T-helper 2 cell treated with Interferon-gamma antibody and Interleukin-4, amounts not matched to agents 5 μg/mL and 100 μg/mL, for 36 hours (primary cell): Measurements from ENCODE around the gene METRN.

Experiments
- DNase-seq: peaks from one replicate; pipeline ENCODE4 v3.0.0; 2021; ENCODE audit warnings: low spot score
- H3K27ac Mint-ChIP-seq: one replicate; pipeline ENCODE4 v1.8.0; 2021; ENCODE audit warnings: mild to moderate bottlenecking, mixed read lengths
- H3K27me3 Mint-ChIP-seq: one replicate; pipeline ENCODE4 v1.8.0; 2021; ENCODE audit warnings: low read depth, mixed read lengths
- H3K36me3 Mint-ChIP-seq: one replicate; pipeline ENCODE4 v1.8.0; 2021; ENCODE audit warnings: low read depth, mixed read lengths
- H3K4me1 Mint-ChIP-seq: one replicate; pipeline ENCODE4 v1.8.0; 2021; ENCODE audit warnings: low read depth, mixed read lengths
- H3K4me3 Mint-ChIP-seq: one replicate; pipeline ENCODE4 v1.8.0; 2022; ENCODE audit warnings: mild to moderate bottlenecking, moderate library complexity, mixed read lengths
- H3K9me3 Mint-ChIP-seq: one replicate; pipeline ENCODE4 v1.8.0; 2021; ENCODE audit warnings: mixed read lengths

The METRN gene

GRCh38 chr16:693364-693763 lies 21.6 kb upstream of the METRN start:
- no peak for DNase-seq
- Mint-ChIP-seq H3K4me1 (peaks cover 3% of the 10 kb centered on the region), H3K9me3 (no peaks in the 10 kb centered on the region), H3K4me3 (peak overlapping the region; percentile 50), H3K27ac (no peak overlapping the region), H3K36me3 (peaks cover 3% of the 10 kb centered on the region), H3K27me3 (peaks cover 8% of the 10 kb centered on the region)

- no peak for DNase-seq
- Mint-ChIP-seq H3K9me3 (no peaks in the 10 kb centered on the region), H3K27ac (no peak overlapping the region), H3K36me3 (peaks cover 3% of the 10 kb centered on the region), H3K4me1 (peaks cover 3% of the 10 kb centered on the region), H3K27me3 (peaks cover 8% of the 10 kb centered on the region), H3K4me3 (no peak overlapping the region)
Measured at GRCh38 chr16:693766-694165, 21.2 kb upstream of the METRN start.

GRCh38 chr16:694187-694862 lies 20.6 kb upstream of the METRN start:
- Mint-ChIP-seq H3K36me3 (peaks cover 3% of the 10 kb centered on the region), H3K4me1 (peaks cover 3% of the 10 kb centered on the region), H3K27ac (no peak overlapping the region), H3K27me3 (peaks cover 8% of the 10 kb centered on the region), H3K9me3 (no peaks in the 10 kb centered on the region), H3K4me3 (peak overlapping the region; percentile 50)
- DNase-seq = no peak

GRCh38 chr16:694863-695354 lies 20.0 kb upstream of the METRN start:
- DNase-seq = no peak
- peaks cover 3% of the 10 kb centered on the region for H3K4me1 Mint-ChIP-seq
- H3K4me3 Mint-ChIP-seq = peak overlapping the region; percentile 18
- H3K36me3 Mint-ChIP-seq = peaks cover 3% of the 10 kb centered on the region
- H3K27me3 Mint-ChIP-seq = peaks cover 8% of the 10 kb centered on the region
- no peak overlapping the region for H3K27ac Mint-ChIP-seq
- H3K9me3 Mint-ChIP-seq = no peaks in the 10 kb centered on the region

- Mint-ChIP-seq H3K4me3 (peak overlapping the region; percentile 79), H3K36me3 (peaks cover 1% of the 10 kb centered on the region), H3K4me1 (peaks cover 3% of the 10 kb centered on the region), H3K9me3 (no peaks in the 10 kb centered on the region), H3K27me3 (peaks cover 8% of the 10 kb centered on the region), H3K27ac (peak overlapping the region; percentile 83)
- DNase-seq = peak; percentile 75
Measured at GRCh38 chr16:695355-696089, 19.4 kb upstream of the METRN start.

- H3K36me3 Mint-ChIP-seq = no peaks in the 10 kb centered on the region
- no peak overlapping the region for H3K4me3 Mint-ChIP-seq
- H3K27me3 Mint-ChIP-seq = peaks cover 22% of the 10 kb centered on the region
- no peaks in the 10 kb centered on the region for H3K9me3 Mint-ChIP-seq
- DNase-seq = no peak
- no peak overlapping the region for H3K27ac Mint-ChIP-seq
- peaks cover 3% of the 10 kb centered on the region for H3K4me1 Mint-ChIP-seq
Measured at GRCh38 chr16:698911-699671, 15.8 kb upstream of the METRN start.

GRCh38 chr16:700684-701584 lies 14.0 kb upstream of the METRN start:
- no peak overlapping the region for H3K4me3 Mint-ChIP-seq
- no peaks in the 10 kb centered on the region for H3K36me3 Mint-ChIP-seq
- no peak overlapping the region for H3K27ac Mint-ChIP-seq
- no peaks in the 10 kb centered on the region for H3K9me3 Mint-ChIP-seq
- H3K4me1 Mint-ChIP-seq = no peaks in the 10 kb centered on the region
- peaks cover 25% of the 10 kb centered on the region for H3K27me3 Mint-ChIP-seq
- peak; percentile 38 for DNase-seq

GRCh38 chr16:702341-702740 lies 12.6 kb upstream of the METRN start:
- no peak overlapping the region for H3K4me3 Mint-ChIP-seq
- H3K27ac Mint-ChIP-seq = no peak overlapping the region
- peaks cover 37% of the 10 kb centered on the region for H3K27me3 Mint-ChIP-seq
- H3K36me3 Mint-ChIP-seq = no peaks in the 10 kb centered on the region
- H3K4me1 Mint-ChIP-seq = no peaks in the 10 kb centered on the region
- H3K9me3 Mint-ChIP-seq = no peaks in the 10 kb centered on the region
- no peak for DNase-seq

GRCh38 chr16:703406-703805 lies 11.5 kb upstream of the METRN start:
- Mint-ChIP-seq H3K9me3 (no peaks in the 10 kb centered on the region), H3K4me3 (no peak overlapping the region), H3K27me3 (peaks cover 46% of the 10 kb centered on the region), H3K27ac (no peak overlapping the region), H3K4me1 (no peaks in the 10 kb centered on the region), H3K36me3 (no peaks in the 10 kb centered on the region)
- no peak for DNase-seq

GRCh38 chr16:704047-704446 lies 10.9 kb upstream of the METRN start:
- no peak for DNase-seq
- Mint-ChIP-seq H3K4me1 (no peaks in the 10 kb centered on the region), H3K9me3 (no peaks in the 10 kb centered on the region), H3K27me3 (peaks cover 52% of the 10 kb centered on the region), H3K4me3 (no peak overlapping the region), H3K36me3 (no peaks in the 10 kb centered on the region), H3K27ac (no peak overlapping the region)

- Mint-ChIP-seq H3K27ac (no peak overlapping the region), H3K4me1 (no peaks in the 10 kb centered on the region), H3K9me3 (no peaks in the 10 kb centered on the region), H3K36me3 (no peaks in the 10 kb centered on the region), H3K4me3 (peak overlapping the region; percentile 24), H3K27me3 (peaks cover 58% of the 10 kb centered on the region)
- no peak for DNase-seq
Measured at GRCh38 chr16:704552-705380, 10.2 kb upstream of the METRN start.

GRCh38 chr16:705431-706188 lies 9.3 kb upstream of the METRN start, which contains the start of gene FBXL16:
FBXL16 (minus strand) TSS chr16:705801; CDS start chr16:697405, 8,396 bp downstream.
- Mint-ChIP-seq H3K36me3 (no peaks in the 10 kb centered on the region), H3K27me3 (peaks cover 58% of the 10 kb centered on the region), H3K4me3 (no peak within 1 kb of the TSS), H3K27ac (no peak within 1 kb of the TSS), H3K9me3 (no peaks in the 10 kb centered on the region), H3K4me1 (no peaks in the 10 kb centered on the region)
- no peak for DNase-seq
